Colonic mucosa (tissue), 4 donors: ENCODE measurements around the gene AKR7A2. TPM values are rescaled to one million over a fixed set of nuclear protein-coding genes. Genes with fewer than 3 reads are reported as not detected.

Source experiments
- DNase-seq: peaks from one replicate; pipeline ENCODE4 v3.0.0-alpha.2; 2020
- H3K27ac ChIP-seq: fragments of 200-600 bp; one replicate; pipeline ENCODE4 v1.8.0; 2021
- H3K27me3 ChIP-seq: fragments of 200-600 bp; one replicate; pipeline ENCODE4 v1.8.0; 2021
- H3K36me3 ChIP-seq: fragments of 200-600 bp; one replicate; pipeline ENCODE4 v1.8.0; 2021
- H3K4me1 ChIP-seq: fragments of 200-600 bp; one replicate; pipeline ENCODE4 v1.8.0; 2021; ENCODE audit warnings: mild to moderate bottlenecking
- H3K4me3 ChIP-seq: fragments of 200-600 bp; one replicate; pipeline ENCODE4 v1.8.0; 2021
- H3K9ac ChIP-seq, 2 donors: one replicate each; pipeline ENCODE4 v1.7.0; 2013; ENCODE audit warnings: control low read depth in 2 of 2, low read depth in 2 of 2, low read length in 2 of 2
- H3K9me3 ChIP-seq: fragments of 200-600 bp; one replicate; pipeline ENCODE4 v1.8.0; 2021
- CTCF ChIP-seq: fragments of 200-600 bp; IDR thresholded peaks from one replicate; pipeline ENCODE4 v1.8.0; 2022; ENCODE audit warnings: antibody characterized with exemption, mild to moderate bottlenecking
- intact Hi-C: fragments of 100-400 bp; cut with DNase I; formaldehyde crosslinking; loops from one replicate; pipeline ENCODE4 v1.14.1; 2022
- total RNA-seq, 2 donors: library from RNA; stranded (reverse); fragmentation: NEBNext Ultra II Directional in 1 of 2; extraction: Animal tissue kit (Norgen Biotek cat#: 25700) in 1 of 2; gene quantifications; one replicate each; pipeline ENCODE4 v1.2.1, GENCODE V29; 2021
- donor health status: healthy.
- donor health status: DM: no; HTN: no; CAD: no.
- donor health status: DM: no; HTN: no; CAD: no.

Gene AKR7A2
- total RNA-seq, 2 donors from 2014 or later: 112 to 129 TPM

GRCh38 chr1:19347533-19348172, 35.7 kb upstream of the AKR7A2 start:
- H3K27ac ChIP-seq: no peak overlapping the region
- H3K36me3 ChIP-seq: peaks cover 20% of the 10 kb centered on the region
- no peak overlapping the region for H3K9ac ChIP-seq
- no peak for DNase-seq
- H3K27me3 ChIP-seq: no peaks in the 10 kb centered on the region
- no peaks in the 10 kb centered on the region for H3K4me1 ChIP-seq
- intact Hi-C loops: loop anchor here (5.0 kb wide), 1 partner anchor 235 kb away; no protein-coding TSS in a partner anchor
- H3K4me3 ChIP-seq: no peak overlapping the region
- no peak for TF ChIP-seq CTCF
- no peaks in the 10 kb centered on the region for H3K9me3 ChIP-seq

GRCh38 chr1:19346026-19346425, 34.1 kb upstream of the AKR7A2 start:
- DNase-seq: no peak
- no peak for TF ChIP-seq CTCF
- Histone ChIP-seq H3K36me3 (peaks cover 20% of the 10 kb centered on the region), H3K4me3 (no peak overlapping the region), H3K27ac (no peak overlapping the region), H3K9ac (no peak overlapping the region), H3K9me3 (no peaks in the 10 kb centered on the region), H3K4me1 (no peaks in the 10 kb centered on the region), H3K27me3 (no peaks in the 10 kb centered on the region)
- intact Hi-C loops: loop anchor here (5.0 kb wide), 1 partner anchor 236 kb away; no protein-coding TSS in a partner anchor

- H3K27me3 ChIP-seq: no peaks in the 10 kb centered on the region
- H3K9me3 ChIP-seq: no peaks in the 10 kb centered on the region
- no peak overlapping the region for H3K9ac ChIP-seq
- no peak overlapping the region for H3K27ac ChIP-seq
- DNase-seq: no peak
- peaks cover 20% of the 10 kb centered on the region for H3K36me3 ChIP-seq
- H3K4me1 ChIP-seq: no peaks in the 10 kb centered on the region
- intact Hi-C loops: loop anchor here (5.0 kb wide), 1 partner anchor 237 kb away; no protein-coding TSS in a partner anchor
- H3K4me3 ChIP-seq: no peak overlapping the region
- no peak for TF ChIP-seq CTCF
Measured at GRCh38 chr1:19345391-19345790, 33.4 kb upstream of the AKR7A2 start.

- H3K4me1 ChIP-seq: no peaks in the 10 kb centered on the region
Measured at GRCh38 chr1:19344831-19345230, 32.9 kb upstream of the AKR7A2 start.

GRCh38 chr1:19344372-19344810, 32.4 kb upstream of the AKR7A2 start:
- Histone ChIP-seq H3K27ac (no peak overlapping the region), H3K4me1 (no peaks in the 10 kb centered on the region)

More at GRCh38 chr1:19344831-19345230, 32.9 kb upstream of the AKR7A2 start:
- Histone ChIP-seq H3K9ac (no peak overlapping the region), H3K27me3 (no peaks in the 10 kb centered on the region), H3K27ac (no peak overlapping the region), H3K9me3 (no peaks in the 10 kb centered on the region), H3K36me3 (peaks cover 16% of the 10 kb centered on the region), H3K4me3 (no peak overlapping the region)
- no peak for DNase-seq
- intact Hi-C loops: loop anchor here (5.0 kb wide), 2 partner anchors 237 to 307 kb away; no protein-coding TSS in a partner anchor
- no peak for TF ChIP-seq CTCF

More at GRCh38 chr1:19344372-19344810, 32.4 kb upstream of the AKR7A2 start:
- intact Hi-C loops: loop anchor here (5.0 kb wide), 1 partner anchor 308 kb away; no protein-coding TSS in a partner anchor
- H3K9ac ChIP-seq: no peak overlapping the region
- TF ChIP-seq CTCF: peak; percentile 91
- H3K4me3 ChIP-seq: no peak overlapping the region
- DNase-seq: peak; percentile 69
- H3K9me3 ChIP-seq: no peaks in the 10 kb centered on the region
- peaks cover 12% of the 10 kb centered on the region for H3K36me3 ChIP-seq
- H3K27me3 ChIP-seq: no peaks in the 10 kb centered on the region
